Liver (tissue), 9 donors: Measurements from ENCODE around the gene SNX9. TPM values are rescaled to one million over a fixed set of nuclear protein-coding genes. Genes with fewer than 3 reads are reported as not detected.

ENCODE experiments used
- DNase-seq: peaks from one replicate; pipeline ENCODE4 v3.0.0-alpha.2; 2017; ENCODE audit warnings: low spot score
- H3K27ac ChIP-seq, 2 donors: one replicate each; pipeline ENCODE4 v1.7.0; 2013; ENCODE audit warnings: inconsistent platforms in 2 of 2, low read length in 2 of 2, control low read depth in 1 of 2, low read depth in 1 of 2, mild to moderate bottlenecking in 1 of 2
- H3K27me3 ChIP-seq, 4 donors: one replicate each; pipeline versions ENCODE4 v1.6.1 to v1.7.0; 2013; ENCODE audit warnings: low read length in 3 of 4, inconsistent platforms in 1 of 4, mild to moderate bottlenecking in 1 of 4, moderate library complexity in 1 of 4; ENCODE audit not compliant: control insufficient read depth in 4 of 4, insufficient read depth in 4 of 4
- H3K36me3 ChIP-seq, 4 donors: one replicate each; pipeline versions ENCODE4 v1.6.1 to v1.7.0; 2013; ENCODE audit warnings: low read length in 3 of 4, mild to moderate bottlenecking in 3 of 4, low read depth in 1 of 4, moderate library complexity in 1 of 4; ENCODE audit not compliant: control insufficient read depth in 4 of 4, insufficient read depth in 3 of 4
- H3K4me1 ChIP-seq, 4 donors: one replicate each; pipeline versions ENCODE4 v1.6.1 to v1.7.0; 2013; ENCODE audit warnings: low read length in 3 of 4, mild to moderate bottlenecking in 3 of 4, moderate library complexity in 1 of 4; ENCODE audit not compliant: control insufficient read depth in 4 of 4, insufficient read depth in 4 of 4
- H3K4me3 ChIP-seq, 3 donors: one replicate each; pipeline versions ENCODE4 v1.6.1 to v1.7.0; 2013; ENCODE audit warnings: low read length in 3 of 3, control low read depth in 1 of 3, low read depth in 1 of 3, mild to moderate bottlenecking in 1 of 3
- H3K9ac ChIP-seq, 2 donors: one replicate each; pipeline ENCODE4 v1.7.0; 2013; ENCODE audit warnings: low read length in 2 of 2, mild to moderate bottlenecking in 2 of 2, moderate library complexity in 2 of 2, control low read depth in 1 of 2, low read depth in 1 of 2
- H3K9me3 ChIP-seq, 4 donors: one replicate each; pipeline versions ENCODE4 v1.6.1 to v1.7.0; 2013; ENCODE audit warnings: low read length in 3 of 4; ENCODE audit not compliant: control insufficient read depth in 4 of 4
- ATF3 ChIP-seq: IDR thresholded peaks from 2 replicates; pipeline ENCODE4 v1.6.1; 2016; ENCODE audit warnings: antibody characterized with exemption
- EGR1 ChIP-seq, 2 donors: IDR thresholded peaks; 2 replicates each; pipeline ENCODE4 v1.6.1; 2016 to 2018; ENCODE audit warnings: antibody characterized with exemption in 2 of 2, low read depth in 2 of 2
- FOXA1 ChIP-seq: IDR thresholded peaks from 2 replicates; pipeline ENCODE4 v1.6.1; 2016; ENCODE audit warnings: antibody characterized with exemption
- FOXA2 ChIP-seq: IDR thresholded peaks from 2 replicates; pipeline ENCODE4 v1.6.1; 2016; ENCODE audit warnings: antibody characterized with exemption
- GABPA ChIP-seq, 2 donors: IDR thresholded peaks in 1 of 2; conservative IDR thresholded peaks in 1 of 2; 2 replicates each; pipeline ENCODE4 v1.6.1; 2016; ENCODE audit warnings: antibody characterized with exemption in 2 of 2, mild to moderate bottlenecking in 1 of 2, moderate library complexity in 1 of 2
- HNF4A ChIP-seq, 2 donors: conservative IDR thresholded peaks; 2 replicates each; pipeline ENCODE4 v1.6.1; 2016; ENCODE audit warnings: antibody characterized with exemption in 2 of 2, mild to moderate bottlenecking in 2 of 2
- HNF4G ChIP-seq: IDR thresholded peaks from 2 replicates; pipeline ENCODE4 v1.6.1; 2016; ENCODE audit warnings: antibody characterized with exemption
- JUND ChIP-seq, 2 donors: IDR thresholded peaks; 2 replicates each; pipeline ENCODE4 v1.6.1; 2016; ENCODE audit warnings: antibody characterized with exemption in 2 of 2
- MAX ChIP-seq: IDR thresholded peaks from 2 replicates; pipeline ENCODE4 v1.6.1; 2016; ENCODE audit warnings: antibody characterized with exemption
- NR2F2 ChIP-seq: IDR thresholded peaks from 2 replicates; pipeline ENCODE4 v1.6.1; 2016; ENCODE audit warnings: antibody characterized with exemption
- RAD21 ChIP-seq, 2 donors: IDR thresholded peaks; 2 replicates each; pipeline ENCODE4 v1.6.1; 2016; ENCODE audit warnings: antibody characterized with exemption in 2 of 2, mild to moderate bottlenecking in 2 of 2
- RXRA ChIP-seq, 2 donors: IDR thresholded peaks; 2 replicates each; pipeline ENCODE4 v1.6.1; 2017 to 2018; ENCODE audit warnings: antibody characterized with exemption in 2 of 2, mild to moderate bottlenecking in 1 of 2
- SP1 ChIP-seq: IDR thresholded peaks from 2 replicates; pipeline ENCODE4 v1.6.1; 2018; ENCODE audit warnings: antibody characterized with exemption, mild to moderate bottlenecking
- TAF1 ChIP-seq: conservative IDR thresholded peaks from 2 replicates; pipeline ENCODE4 v1.6.1; 2016; ENCODE audit warnings: antibody characterized with exemption, mild to moderate bottlenecking
- YY1 ChIP-seq: IDR thresholded peaks from 2 replicates; pipeline ENCODE4 v1.6.1; 2016; ENCODE audit warnings: antibody characterized with exemption, mild to moderate bottlenecking
- WGBS: extraction: QIAGEN DNeasy Blood & Tissue Kit; methylation state at CpG from one replicate; pipeline ENCODE4 v1.1.7; 2013; 5-methylcytosine and 5-hydroxymethylcytosine counted together
- polyA plus RNA-seq, 2 donors: library from polyadenylated mRNA; stranded (reverse) in 1 of 2; unstranded in 1 of 2; fragments of 200-250 nt in 1 of 2; fragments of >200 nt in 1 of 2; fragmentation: Nextera tagmentation in 1 of 2; extraction: Ambion mirVana in 1 of 2; gene quantifications; one replicate each; pipeline versions ENCODE4 v1.2.1 to v1.2.3, GENCODE V29; 2013 to 2015
- total RNA-seq, 2 donors: library from RNA; depleted of rRNA; stranded (reverse); fragments of >200 nt; gene quantifications; one replicate each; pipeline ENCODE4 v1.2.3, GENCODE V29; 2014
- TF ChIP-seq, protein P1 (sequence below): IDR thresholded peaks from 2 replicates; pipeline ENCODE4 v1.6.1; 2016; ENCODE audit warnings: antibody characterized with exemption, mild to moderate bottlenecking
- TF ChIP-seq, protein P2 (sequence below): IDR thresholded peaks from 2 replicates; pipeline ENCODE4 v1.6.1; 2016; ENCODE audit warnings: antibody characterized with exemption
- TF ChIP-seq, protein P3 (sequence below): fragments of 150-350 bp; IDR thresholded peaks from 2 replicates; pipeline ENCODE4 v1.5.1; 2017; ENCODE audit warnings: improper control_type of control experiment, low read depth, low read length; ENCODE audit not compliant: missing input control
- donor health status: healthy.
- donor health status: healthy.
- donor health status: healthy.
- donor health status: healthy.
- donor health status: healthy.

The SNX9 gene
- total and polyA plus RNA-seq, 4 donors, result 16.4 to 31.0 (median 22.3) TPM

GRCh38 chr6:157929765-157930319 lies 106.8 kb downstream of the SNX9 start:
- DNase-seq, result no peak
- H3K27me3 ChIP-seq, result no peaks in the 10 kb centered on the region
- H3K27ac ChIP-seq, result no peak overlapping the region
- no peaks in the 10 kb centered on the region for H3K9me3 ChIP-seq
- H3K4me3 ChIP-seq, result no peak overlapping the region
- 73% methylated on average over 3 of the region's 3 CpGs for WGBS
- TF ChIP-seq, protein P1, sequence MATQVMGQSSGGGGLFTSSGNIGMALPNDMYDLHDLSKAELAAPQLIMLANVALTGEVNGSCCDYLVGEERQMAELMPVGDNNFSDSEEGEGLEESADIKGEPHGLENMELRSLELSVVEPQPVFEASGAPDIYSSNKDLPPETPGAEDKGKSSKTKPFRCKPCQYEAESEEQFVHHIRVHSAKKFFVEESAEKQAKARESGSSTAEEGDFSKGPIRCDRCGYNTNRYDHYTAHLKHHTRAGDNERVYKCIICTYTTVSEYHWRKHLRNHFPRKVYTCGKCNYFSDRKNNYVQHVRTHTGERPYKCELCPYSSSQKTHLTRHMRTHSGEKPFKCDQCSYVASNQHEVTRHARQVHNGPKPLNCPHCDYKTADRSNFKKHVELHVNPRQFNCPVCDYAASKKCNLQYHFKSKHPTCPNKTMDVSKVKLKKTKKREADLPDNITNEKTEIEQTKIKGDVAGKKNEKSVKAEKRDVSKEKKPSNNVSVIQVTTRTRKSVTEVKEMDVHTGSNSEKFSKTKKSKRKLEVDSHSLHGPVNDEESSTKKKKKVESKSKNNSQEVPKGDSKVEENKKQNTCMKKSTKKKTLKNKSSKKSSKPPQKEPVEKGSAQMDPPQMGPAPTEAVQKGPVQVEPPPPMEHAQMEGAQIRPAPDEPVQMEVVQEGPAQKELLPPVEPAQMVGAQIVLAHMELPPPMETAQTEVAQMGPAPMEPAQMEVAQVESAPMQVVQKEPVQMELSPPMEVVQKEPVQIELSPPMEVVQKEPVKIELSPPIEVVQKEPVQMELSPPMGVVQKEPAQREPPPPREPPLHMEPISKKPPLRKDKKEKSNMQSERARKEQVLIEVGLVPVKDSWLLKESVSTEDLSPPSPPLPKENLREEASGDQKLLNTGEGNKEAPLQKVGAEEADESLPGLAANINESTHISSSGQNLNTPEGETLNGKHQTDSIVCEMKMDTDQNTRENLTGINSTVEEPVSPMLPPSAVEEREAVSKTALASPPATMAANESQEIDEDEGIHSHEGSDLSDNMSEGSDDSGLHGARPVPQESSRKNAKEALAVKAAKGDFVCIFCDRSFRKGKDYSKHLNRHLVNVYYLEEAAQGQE, result no peak
- TF ChIP-seq EGR1 (IDR thresholded peaks at IDR 0.05; ENCODE audit: low read depth in 2 of 2), result no peak
- no peak for TF ChIP-seq FOXA1
- no peak for TF ChIP-seq YY1
- no peak for TF ChIP-seq HNF4A (conservative IDR thresholded peaks at IDR 0.05)
- TF ChIP-seq TAF1, result no peak
- no peak for TF ChIP-seq SP1
- TF ChIP-seq, protein P2, sequence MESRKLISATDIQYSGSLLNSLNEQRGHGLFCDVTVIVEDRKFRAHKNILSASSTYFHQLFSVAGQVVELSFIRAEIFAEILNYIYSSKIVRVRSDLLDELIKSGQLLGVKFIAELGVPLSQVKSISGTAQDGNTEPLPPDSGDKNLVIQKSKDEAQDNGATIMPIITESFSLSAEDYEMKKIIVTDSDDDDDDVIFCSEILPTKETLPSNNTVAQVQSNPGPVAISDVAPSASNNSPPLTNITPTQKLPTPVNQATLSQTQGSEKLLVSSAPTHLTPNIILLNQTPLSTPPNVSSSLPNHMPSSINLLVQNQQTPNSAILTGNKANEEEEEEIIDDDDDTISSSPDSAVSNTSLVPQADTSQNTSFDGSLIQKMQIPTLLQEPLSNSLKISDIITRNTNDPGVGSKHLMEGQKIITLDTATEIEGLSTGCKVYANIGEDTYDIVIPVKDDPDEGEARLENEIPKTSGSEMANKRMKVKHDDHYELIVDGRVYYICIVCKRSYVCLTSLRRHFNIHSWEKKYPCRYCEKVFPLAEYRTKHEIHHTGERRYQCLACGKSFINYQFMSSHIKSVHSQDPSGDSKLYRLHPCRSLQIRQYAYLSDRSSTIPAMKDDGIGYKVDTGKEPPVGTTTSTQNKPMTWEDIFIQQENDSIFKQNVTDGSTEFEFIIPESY, result no peak
- no peak for TF ChIP-seq FOXA2
- no peak for TF ChIP-seq NR2F2
- no peak for TF ChIP-seq GABPA (IDR thresholded peaks at IDR 0.05 in 1 of 2, conservative IDR thresholded peaks at IDR 0.05 in 1 of 2)
- TF ChIP-seq RXRA (IDR thresholded peaks at IDR 0.05), result no peak
- no peak for TF ChIP-seq RAD21 (IDR thresholded peaks at IDR 0.05)
- no peak for TF ChIP-seq ATF3
- TF ChIP-seq JUND (IDR thresholded peaks at IDR 0.05), result no peak
- no peak for TF ChIP-seq MAX
- TF ChIP-seq, protein P3, sequence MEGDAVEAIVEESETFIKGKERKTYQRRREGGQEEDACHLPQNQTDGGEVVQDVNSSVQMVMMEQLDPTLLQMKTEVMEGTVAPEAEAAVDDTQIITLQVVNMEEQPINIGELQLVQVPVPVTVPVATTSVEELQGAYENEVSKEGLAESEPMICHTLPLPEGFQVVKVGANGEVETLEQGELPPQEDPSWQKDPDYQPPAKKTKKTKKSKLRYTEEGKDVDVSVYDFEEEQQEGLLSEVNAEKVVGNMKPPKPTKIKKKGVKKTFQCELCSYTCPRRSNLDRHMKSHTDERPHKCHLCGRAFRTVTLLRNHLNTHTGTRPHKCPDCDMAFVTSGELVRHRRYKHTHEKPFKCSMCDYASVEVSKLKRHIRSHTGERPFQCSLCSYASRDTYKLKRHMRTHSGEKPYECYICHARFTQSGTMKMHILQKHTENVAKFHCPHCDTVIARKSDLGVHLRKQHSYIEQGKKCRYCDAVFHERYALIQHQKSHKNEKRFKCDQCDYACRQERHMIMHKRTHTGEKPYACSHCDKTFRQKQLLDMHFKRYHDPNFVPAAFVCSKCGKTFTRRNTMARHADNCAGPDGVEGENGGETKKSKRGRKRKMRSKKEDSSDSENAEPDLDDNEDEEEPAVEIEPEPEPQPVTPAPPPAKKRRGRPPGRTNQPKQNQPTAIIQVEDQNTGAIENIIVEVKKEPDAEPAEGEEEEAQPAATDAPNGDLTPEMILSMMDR, result no peak
- TF ChIP-seq HNF4G, result no peak
- no peaks in the 10 kb centered on the region for H3K4me1 ChIP-seq
- H3K36me3 ChIP-seq, result peaks cover 9 to 62% (median 52%) of the 10 kb centered on the region in 4 donors
- H3K9ac ChIP-seq, result no peak overlapping the region
